BE2C (cell line): ENCODE measurements around the gene DNAI2.

Experiments used
- DNase-seq: peaks from one replicate; pipeline ENCODE4 v3.0.0-alpha.2; 2020
- H3K27me3 ChIP-seq: fragments of 250-450 bp; sonication (Bioruptor Pico); 2 replicates; pipeline ENCODE4 v1.5.1; 2020; ENCODE audit warnings: mild to moderate bottlenecking
- H3K36me3 ChIP-seq: fragments of 250-450 bp; sonication (Bioruptor Pico); 2 replicates; pipeline ENCODE4 v1.5.1; 2020; ENCODE audit warnings: mild to moderate bottlenecking
- H3K4me1 ChIP-seq: fragments of 250-450 bp; sonication (Bioruptor Pico); 2 replicates; pipeline ENCODE4 v1.5.1; 2020
- H3K4me3 ChIP-seq: 2 replicates; pipeline ENCODE4 v1.5.1; 2011; ENCODE audit warnings: low read depth, low read length
- H3K9me3 ChIP-seq: fragments of 250-450 bp; sonication (Bioruptor Pico); 2 replicates; pipeline ENCODE4 v1.5.1; 2020
- TF ChIP-seq, protein P1 (sequence below): IDR thresholded peaks from 2 replicates; pipeline ENCODE4 v1.5.1; 2012; ENCODE audit warnings: mild to moderate bottlenecking, low read depth, low read length

Gene DNAI2

DNA sequence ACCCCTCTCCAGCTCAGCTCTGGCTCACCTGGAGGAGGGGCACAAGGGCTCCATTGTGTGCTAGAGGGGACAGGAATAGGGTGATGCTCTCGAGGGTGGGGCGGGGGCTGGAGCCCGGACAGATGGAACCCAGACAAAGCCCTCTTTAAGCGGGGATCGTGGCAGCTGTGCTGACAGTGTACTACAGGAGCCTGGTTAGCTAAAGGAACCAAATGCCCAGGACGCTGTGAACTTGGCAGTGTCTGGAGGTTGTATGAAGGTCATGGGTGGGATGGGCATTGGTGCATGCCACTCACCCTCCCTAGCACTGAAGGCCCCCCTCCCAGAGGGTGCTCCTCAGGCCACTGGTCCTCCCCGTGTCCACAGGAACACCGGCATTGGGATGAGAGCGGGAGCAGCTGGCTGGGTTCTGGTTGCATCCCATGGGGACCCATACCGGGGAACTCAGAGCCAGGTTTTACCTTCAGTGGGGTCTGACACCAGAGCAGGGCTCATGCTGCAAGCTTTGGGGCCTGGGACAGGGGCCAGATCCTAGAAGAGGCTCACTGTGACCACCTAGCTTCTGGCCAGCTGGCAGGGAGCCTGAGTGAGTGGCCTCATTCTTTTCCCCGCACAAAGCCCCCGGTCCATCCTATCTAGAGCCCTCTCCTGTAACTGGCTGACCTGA, 63.9 kb downstream of the DNAI2 start:
- Histone ChIP-seq H3K9me3 (peaks cover 5% of the 10 kb centered on the region; the same call in 1 of the 2 replicates), H3K36me3 (no peaks in the 10 kb centered on the region), H3K4me1 (no peaks in the 10 kb centered on the region), H3K4me3 (no peak overlapping the region), H3K27me3 (peaks cover 20% of the 10 kb centered on the region)
- DNase-seq = no peak
- TF ChIP-seq, protein P1, sequence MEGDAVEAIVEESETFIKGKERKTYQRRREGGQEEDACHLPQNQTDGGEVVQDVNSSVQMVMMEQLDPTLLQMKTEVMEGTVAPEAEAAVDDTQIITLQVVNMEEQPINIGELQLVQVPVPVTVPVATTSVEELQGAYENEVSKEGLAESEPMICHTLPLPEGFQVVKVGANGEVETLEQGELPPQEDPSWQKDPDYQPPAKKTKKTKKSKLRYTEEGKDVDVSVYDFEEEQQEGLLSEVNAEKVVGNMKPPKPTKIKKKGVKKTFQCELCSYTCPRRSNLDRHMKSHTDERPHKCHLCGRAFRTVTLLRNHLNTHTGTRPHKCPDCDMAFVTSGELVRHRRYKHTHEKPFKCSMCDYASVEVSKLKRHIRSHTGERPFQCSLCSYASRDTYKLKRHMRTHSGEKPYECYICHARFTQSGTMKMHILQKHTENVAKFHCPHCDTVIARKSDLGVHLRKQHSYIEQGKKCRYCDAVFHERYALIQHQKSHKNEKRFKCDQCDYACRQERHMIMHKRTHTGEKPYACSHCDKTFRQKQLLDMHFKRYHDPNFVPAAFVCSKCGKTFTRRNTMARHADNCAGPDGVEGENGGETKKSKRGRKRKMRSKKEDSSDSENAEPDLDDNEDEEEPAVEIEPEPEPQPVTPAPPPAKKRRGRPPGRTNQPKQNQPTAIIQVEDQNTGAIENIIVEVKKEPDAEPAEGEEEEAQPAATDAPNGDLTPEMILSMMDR = no peak

DNA sequence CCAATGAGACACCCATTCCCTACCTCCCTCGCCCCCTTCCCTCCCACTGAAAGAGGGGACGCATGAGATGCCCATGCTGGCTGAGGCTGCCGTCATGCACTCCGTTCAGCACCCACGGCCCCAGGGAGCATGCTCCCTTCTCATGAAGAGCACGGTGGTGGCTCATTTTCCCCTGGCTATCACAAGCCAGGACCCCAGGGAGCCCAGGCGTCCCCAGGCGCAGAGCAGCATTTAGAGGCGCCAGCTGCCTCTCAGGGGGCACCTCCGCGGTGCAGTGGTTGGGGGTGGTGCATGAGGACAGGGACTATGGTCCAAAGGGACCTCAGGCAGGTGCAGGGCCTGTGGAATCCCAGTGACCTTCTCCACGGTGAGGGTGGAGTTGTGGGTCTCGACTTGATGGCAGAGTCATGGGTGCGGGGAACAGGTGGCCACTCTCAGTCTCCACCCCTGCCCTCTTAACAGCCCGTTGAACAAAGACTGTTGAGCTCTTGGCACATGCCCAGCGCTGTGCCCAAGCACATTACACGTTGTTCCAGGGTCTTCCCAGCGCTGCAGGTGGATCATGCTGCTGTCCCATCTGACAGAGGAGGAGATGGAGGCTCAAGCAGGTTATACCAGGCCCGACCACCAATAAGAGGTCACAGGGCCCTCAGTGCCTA, 65.6 kb downstream of the DNAI2 start:
- DNase-seq = no peak
- no peaks in the 10 kb centered on the region for H3K4me1 ChIP-seq
- no peaks in the 10 kb centered on the region for H3K9me3 ChIP-seq
- H3K4me3 ChIP-seq = no peak overlapping the region
- no peaks in the 10 kb centered on the region for H3K36me3 ChIP-seq
- peaks cover 21% of the 10 kb centered on the region for H3K27me3 ChIP-seq
- TF ChIP-seq, protein P1 = no peak

DNA sequence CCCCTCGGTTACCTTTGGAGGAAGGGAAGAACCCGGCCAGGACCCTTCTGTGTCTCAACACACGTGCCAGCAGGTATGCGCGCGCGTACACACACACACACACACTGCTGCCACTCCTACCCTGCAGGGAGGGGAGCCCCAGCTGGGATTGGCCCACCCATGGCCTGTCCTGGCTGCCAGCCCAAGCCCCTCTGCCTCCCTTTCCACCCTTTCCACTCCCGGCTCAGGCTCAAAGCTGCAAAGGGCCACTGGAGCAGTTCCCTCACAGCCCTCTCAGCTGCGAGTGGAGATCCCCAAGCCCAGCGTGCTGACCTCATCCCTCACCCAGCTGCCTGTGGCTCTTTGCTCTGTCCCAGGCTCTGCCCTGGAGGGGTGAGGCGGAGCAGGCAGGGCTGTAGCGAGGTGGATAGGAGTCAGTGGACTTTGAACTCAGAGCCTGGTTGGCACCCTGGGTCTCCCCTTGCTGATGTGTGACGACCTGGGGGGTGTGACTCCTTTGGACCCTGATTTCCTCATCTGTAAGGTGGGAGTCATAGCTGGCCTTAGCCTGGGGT, 66.5 kb downstream of the DNAI2 start:
- H3K27me3 ChIP-seq = peaks cover 29% of the 10 kb centered on the region
- no peak overlapping the region for H3K4me3 ChIP-seq
- H3K4me1 ChIP-seq = no peaks in the 10 kb centered on the region
- DNase-seq = no peak
- TF ChIP-seq, protein P1 = no peak
- H3K36me3 ChIP-seq = no peaks in the 10 kb centered on the region
- no peaks in the 10 kb centered on the region for H3K9me3 ChIP-seq

DNA sequence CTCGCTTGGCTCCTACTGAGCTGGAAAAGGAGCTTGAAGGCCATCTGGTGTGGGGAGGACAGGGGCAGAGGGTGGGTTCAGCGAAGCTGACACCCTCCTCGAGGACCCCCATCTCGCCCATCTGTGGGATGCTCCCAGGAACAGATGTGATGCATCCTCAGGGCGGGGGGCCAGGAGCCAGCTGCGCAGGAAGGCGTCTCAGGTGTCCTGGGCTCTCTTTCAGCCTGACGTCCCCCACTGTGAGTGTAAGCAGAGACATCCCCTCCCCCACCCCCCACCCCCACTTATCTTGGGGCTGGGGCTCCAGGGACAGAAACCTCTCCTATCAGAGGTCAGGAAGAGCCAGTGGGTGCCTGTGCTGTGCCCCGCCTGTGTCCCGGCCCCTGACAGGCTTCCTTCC, 68.2 kb downstream of the DNAI2 start:
- no peak for DNase-seq
- no peaks in the 10 kb centered on the region for H3K4me1 ChIP-seq
- H3K36me3 ChIP-seq = no peaks in the 10 kb centered on the region
- H3K9me3 ChIP-seq = no peaks in the 10 kb centered on the region
- H3K4me3 ChIP-seq = no peak overlapping the region
- TF ChIP-seq, protein P1 = no peak
- H3K27me3 ChIP-seq = peaks cover 40% of the 10 kb centered on the region

DNA sequence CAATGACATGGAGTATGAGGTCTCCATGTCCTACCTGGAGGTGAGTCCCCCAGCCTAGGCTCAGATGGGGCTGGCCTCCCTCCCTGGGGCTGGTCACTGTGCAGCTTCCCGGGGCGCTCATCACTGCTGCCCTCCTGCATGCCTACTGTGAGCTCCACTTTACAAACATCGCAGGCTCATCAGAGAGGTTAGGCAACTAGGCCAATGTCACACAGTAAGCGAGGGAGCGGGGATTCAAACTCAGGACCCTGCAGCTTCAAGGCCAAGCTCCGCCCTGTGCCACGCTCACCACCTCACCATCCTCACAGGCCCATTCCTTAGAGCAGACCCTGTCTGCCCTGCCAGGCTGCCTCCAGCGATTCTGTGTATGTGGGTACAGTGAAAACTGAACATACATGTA, 69.1 kb downstream of the DNAI2 start:
- no peak for DNase-seq
- Histone ChIP-seq H3K27me3 (peaks cover 45% of the 10 kb centered on the region), H3K4me3 (no peak overlapping the region), H3K4me1 (no peaks in the 10 kb centered on the region), H3K9me3 (no peaks in the 10 kb centered on the region), H3K36me3 (no peaks in the 10 kb centered on the region)
- TF ChIP-seq, protein P1 = no peak
